ENCODE data around the gene MLXIP. TPM values are rescaled to one million over a fixed set of nuclear protein-coding genes. Genes with fewer than 3 reads are reported as not detected.

The MLXIP gene
- total and polyA plus RNA-seq, 7 donors = 50.9 to 184 (median 114) TPM

- DNase-seq (no peak), ATAC-seq (no peak)
- intact Hi-C loops (cut with DNase I) = no loop called here
- H3K27ac ChIP-seq = no peak overlapping the region
- WGBS, 3 donors = 72 to 79% (median 76%) methylated on average over 10 of the region's 10 CpGs
- H3K9me3 ChIP-seq = no peaks in the 10 kb centered on the region
- H3K36me3 ChIP-seq (ENCODE audit: insufficient read depth in 1 of 2, low read depth in 1 of 2) = no peaks in the 10 kb centered on the region
- H3K27me3 ChIP-seq (ENCODE audit: insufficient read depth in 3 of 3, low read length in 2 of 3) = peaks cover 0 to 3% (median 0%) of the 10 kb centered on the region in 3 donors
- H3K4me3 ChIP-seq = peak overlapping the region; percentile 70
- TF ChIP-seq CTCF (IDR thresholded peaks at IDR 0.05) = no peak
- H3K4me1 ChIP-seq = no peaks in the 10 kb centered on the region
Observed at GRCh38 chr12:122183588-122183940, 105.0 kb downstream of the MLXIP start.

DNA sequence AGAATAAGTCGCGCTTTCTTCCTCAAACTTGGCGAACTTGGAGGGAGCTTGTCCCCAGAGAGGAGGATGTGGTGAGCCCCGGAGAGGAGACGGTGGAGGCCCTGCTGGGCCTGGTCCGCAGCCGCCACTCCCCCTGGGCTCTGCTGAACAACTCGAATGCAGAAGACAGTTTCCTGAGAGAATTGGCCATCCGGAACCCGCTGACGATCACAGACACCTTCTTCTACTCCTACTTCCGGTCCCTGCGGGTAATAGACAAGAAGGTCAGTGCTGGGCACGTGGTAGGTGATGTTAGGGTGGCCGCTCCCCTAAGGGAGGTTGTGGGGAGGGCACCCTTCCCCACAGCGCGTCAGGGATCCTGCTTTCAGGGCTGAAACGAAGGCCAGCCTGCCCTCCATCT is 106.0 kb downstream of the MLXIP start:
- Histone ChIP-seq H3K4me3 (no peak overlapping the region), H3K9me3 (no peaks in the 10 kb centered on the region), H3K27me3 (ENCODE audit: insufficient read depth in 3 of 3, low read length in 2 of 3) (peaks cover 0 to 3% (median 0%) of the 10 kb centered on the region in 3 donors), H3K27ac (no peak overlapping the region), H3K36me3 (ENCODE audit: insufficient read depth in 1 of 2, low read depth in 1 of 2) (no peaks in the 10 kb centered on the region), H3K4me1 (no peaks in the 10 kb centered on the region)
- 77 to 85% (median 83%) methylated on average over 18 of the region's 18 CpGs for WGBS, 3 donors
- ATAC-seq = no peak
- TF ChIP-seq CTCF (IDR thresholded peaks at IDR 0.05) = no peak
- intact Hi-C loops (cut with DNase I) = no loop called here
- no peak for DNase-seq

GRCh38 chr12:122185079-122185478 is 106.5 kb downstream of the MLXIP start:
- ATAC-seq = no peak
- Histone ChIP-seq H3K4me1 (no peaks in the 10 kb centered on the region), H3K27me3 (ENCODE audit: insufficient read depth in 3 of 3, low read length in 2 of 3) (peaks cover 0 to 3% (median 0%) of the 10 kb centered on the region in 3 donors), H3K4me3 (no peak overlapping the region), H3K9me3 (no peaks in the 10 kb centered on the region), H3K27ac (no peak overlapping the region), H3K36me3 (ENCODE audit: insufficient read depth in 1 of 2, low read depth in 1 of 2) (no peaks in the 10 kb centered on the region)
- no peak for TF ChIP-seq CTCF (IDR thresholded peaks at IDR 0.05)
- DNase-seq = no peak
- 88 to 95% (median 91%) methylated on average over 7 of the region's 7 CpGs for WGBS, 3 donors
- intact Hi-C loops (cut with DNase I) = no loop called here

GRCh38 chr12:122185494-122186082 is 107.0 kb downstream of the MLXIP start:
- no peak for ATAC-seq
- Histone ChIP-seq H3K4me3 (no peak overlapping the region), H3K4me1 (no peaks in the 10 kb centered on the region), H3K27me3 (ENCODE audit: insufficient read depth in 3 of 3, low read length in 2 of 3) (peaks cover 0 to 3% (median 0%) of the 10 kb centered on the region in 3 donors), H3K36me3 (ENCODE audit: insufficient read depth in 1 of 2, low read depth in 1 of 2) (no peaks in the 10 kb centered on the region), H3K27ac (no peak overlapping the region), H3K9me3 (no peaks in the 10 kb centered on the region)
- no peak for TF ChIP-seq CTCF (IDR thresholded peaks at IDR 0.05)
- 71 to 86% (median 72%) methylated on average over 10 of the region's 10 CpGs for WGBS, 3 donors
- DNase-seq = no peak
- intact Hi-C loops (cut with DNase I) = no loop called here

GRCh38 chr12:122187466-122187865 is 108.9 kb downstream of the MLXIP start:
- WGBS, 3 donors = 44 to 57% (median 47%) methylated on average over 12 of the region's 12 CpGs
- no peak overlapping the region for H3K4me3 ChIP-seq
- no peak overlapping the region for H3K27ac ChIP-seq
- DNase-seq = no peak
- intact Hi-C loops (cut with DNase I) = no loop called here
- H3K9me3 ChIP-seq = no peaks in the 10 kb centered on the region
- H3K36me3 ChIP-seq (ENCODE audit: insufficient read depth in 1 of 2, low read depth in 1 of 2) = no peaks in the 10 kb centered on the region
- ATAC-seq = no peak
- no peaks in the 10 kb centered on the region for H3K4me1 ChIP-seq
- H3K27me3 ChIP-seq (ENCODE audit: insufficient read depth in 3 of 3, low read length in 2 of 3) = peaks cover 0 to 2% (median 0%) of the 10 kb centered on the region in 3 donors
- no peak for TF ChIP-seq CTCF (IDR thresholded peaks at IDR 0.05)

Data from psoas muscle (tissue), 8 donors.